Right atrium auricular region (tissue), 2 donors: ENCODE data around the gene POLR3GL. TPM values are rescaled to one million over a fixed set of nuclear protein-coding genes. Genes with fewer than 3 reads are reported as not detected.
"Not testable (repeated sequence)": the region's sequence is repeated elsewhere in the genome, so short reads cannot be mapped to it uniquely, and the experiment has no call there.

Experiments used
- DNase-seq: peaks from one replicate; pipeline ENCODE4 v3.0.0-alpha.2; 2019; ENCODE audit warnings: low spot score
- H3K27ac ChIP-seq, 2 donors: fragments of 200-600 bp; sonication (generic); 1 replicate in 1 of 2; 2 replicates in 1 of 2; pipeline ENCODE4 v1.5.1; 2016 to 2019
- H3K27me3 ChIP-seq, 2 donors: fragments of 200-600 bp; sonication (generic); one replicate each; pipeline versions ENCODE4 v1.5.1 to v1.6.0; 2017 to 2019
- H3K36me3 ChIP-seq: fragments of 200-600 bp; sonication (generic); one replicate; pipeline ENCODE4 v1.5.1; 2016
- H3K4me1 ChIP-seq, 2 donors: fragments of 200-600 bp; sonication (generic); one replicate each; pipeline versions ENCODE4 v1.5.1 to v1.6.0; 2017 to 2019
- H3K4me3 ChIP-seq, 2 donors: fragments of 200-600 bp; sonication (generic); 1 replicate in 1 of 2; 2 replicates in 1 of 2; pipeline ENCODE4 v1.5.1; 2017 to 2019; ENCODE audit warnings: mild to moderate bottlenecking in 1 of 2, moderate library complexity in 1 of 2
- H3K9me3 ChIP-seq, 2 donors: fragments of 200-600 bp; sonication (generic); one replicate each; pipeline ENCODE4 v1.5.1; 2019
- CTCF ChIP-seq, 2 donors: fragments of 200-600 bp; sonication (generic); IDR thresholded peaks; one replicate each; pipeline ENCODE4 v1.5.1; 2019; ENCODE audit warnings: antibody characterized with exemption in 2 of 2
- total RNA-seq, 2 donors: library from RNA; depleted of rRNA; stranded (reverse); fragments of >200 nt; gene quantifications; one replicate each; pipeline ENCODE4 v1.1.0, GENCODE V29; 2016

Gene POLR3GL
- total RNA-seq, 2 donors from 2014 or later = 36.4 to 45.2 TPM

- Histone ChIP-seq H3K9me3 (no peaks in the 10 kb centered on the region), H3K27ac (peak overlapping the region; percentile 93 to 97), H3K27me3 (no peaks in the 10 kb centered on the region), H3K4me1 (peaks cover 0 to 21% of the 10 kb centered on the region in 2 donors), H3K4me3 (peak overlapping the region; percentile 70 to 72), H3K36me3 (peaks cover 13% of the 10 kb centered on the region)
- DNase-seq = no peak
- TF ChIP-seq CTCF (IDR thresholded peaks at IDR 0.05) = no peak
These were observed 36.4 kb upstream of the POLR3GL start for GRCh38 chr1:145927916-145928643.

GRCh38 chr1:145932522-145933009 is 31.9 kb upstream of the POLR3GL start:
- H3K36me3 ChIP-seq = peaks cover 45% of the 10 kb centered on the region
- DNase-seq, H3K27ac ChIP-seq, H3K4me3 ChIP-seq, H3K9me3 ChIP-seq, H3K27me3 ChIP-seq, H3K4me1 ChIP-seq: not testable (repeated sequence)

- no peaks in the 10 kb centered on the region for H3K27me3 ChIP-seq
- H3K27ac ChIP-seq = no peak overlapping the region
- H3K36me3 ChIP-seq = peaks cover 48% of the 10 kb centered on the region
- H3K4me1 ChIP-seq = no peaks in the 10 kb centered on the region
- H3K9me3 ChIP-seq = no peaks in the 10 kb centered on the region
- no peak for TF ChIP-seq CTCF (IDR thresholded peaks at IDR 0.05)
- no peak for DNase-seq
- H3K4me3 ChIP-seq = no peak overlapping the region
These were observed 28.8 kb upstream of the POLR3GL start for GRCh38 chr1:145935708-145936107.

GRCh38 chr1:145936247-145936646 is 28.2 kb upstream of the POLR3GL start:
- DNase-seq = no peak
- no peak overlapping the region for H3K4me3 ChIP-seq
- peaks cover 54% of the 10 kb centered on the region for H3K36me3 ChIP-seq
- no peak overlapping the region for H3K27ac ChIP-seq
- TF ChIP-seq CTCF (IDR thresholded peaks at IDR 0.05) = no peak
- no peaks in the 10 kb centered on the region for H3K4me1 ChIP-seq
- H3K27me3 ChIP-seq = no peaks in the 10 kb centered on the region
- H3K9me3 ChIP-seq = no peaks in the 10 kb centered on the region

GRCh38 chr1:145937436-145937835 is 27.1 kb upstream of the POLR3GL start:
- H3K27me3 ChIP-seq = no peaks in the 10 kb centered on the region
- no peak for DNase-seq
- no peak overlapping the region for H3K4me3 ChIP-seq
- no peaks in the 10 kb centered on the region for H3K9me3 ChIP-seq
- peaks cover 56% of the 10 kb centered on the region for H3K36me3 ChIP-seq
- H3K4me1 ChIP-seq = no peaks in the 10 kb centered on the region
- no peak overlapping the region for H3K27ac ChIP-seq
- no peak for TF ChIP-seq CTCF (IDR thresholded peaks at IDR 0.05)

- Histone ChIP-seq H3K27ac (no peak overlapping the region), H3K4me1 (no peaks in the 10 kb centered on the region), H3K9me3 (no peaks in the 10 kb centered on the region), H3K36me3 (peaks cover 60% of the 10 kb centered on the region), H3K27me3 (no peaks in the 10 kb centered on the region), H3K4me3 (no peak overlapping the region)
- TF ChIP-seq CTCF (IDR thresholded peaks at IDR 0.05) = no peak
- no peak for DNase-seq
These were observed 22.1 kb upstream of the POLR3GL start for GRCh38 chr1:145942405-145942804.
